ENCODE data around the gene CHCHD4.

The CHCHD4 gene

GRCh38 chr3:14150078-14150477 is 25.4 kb upstream of the CHCHD4 start:
- DNase-seq (ENCODE audit: low read depth in 2 of 3, low spot score in 2 of 3) = no peak

DNA sequence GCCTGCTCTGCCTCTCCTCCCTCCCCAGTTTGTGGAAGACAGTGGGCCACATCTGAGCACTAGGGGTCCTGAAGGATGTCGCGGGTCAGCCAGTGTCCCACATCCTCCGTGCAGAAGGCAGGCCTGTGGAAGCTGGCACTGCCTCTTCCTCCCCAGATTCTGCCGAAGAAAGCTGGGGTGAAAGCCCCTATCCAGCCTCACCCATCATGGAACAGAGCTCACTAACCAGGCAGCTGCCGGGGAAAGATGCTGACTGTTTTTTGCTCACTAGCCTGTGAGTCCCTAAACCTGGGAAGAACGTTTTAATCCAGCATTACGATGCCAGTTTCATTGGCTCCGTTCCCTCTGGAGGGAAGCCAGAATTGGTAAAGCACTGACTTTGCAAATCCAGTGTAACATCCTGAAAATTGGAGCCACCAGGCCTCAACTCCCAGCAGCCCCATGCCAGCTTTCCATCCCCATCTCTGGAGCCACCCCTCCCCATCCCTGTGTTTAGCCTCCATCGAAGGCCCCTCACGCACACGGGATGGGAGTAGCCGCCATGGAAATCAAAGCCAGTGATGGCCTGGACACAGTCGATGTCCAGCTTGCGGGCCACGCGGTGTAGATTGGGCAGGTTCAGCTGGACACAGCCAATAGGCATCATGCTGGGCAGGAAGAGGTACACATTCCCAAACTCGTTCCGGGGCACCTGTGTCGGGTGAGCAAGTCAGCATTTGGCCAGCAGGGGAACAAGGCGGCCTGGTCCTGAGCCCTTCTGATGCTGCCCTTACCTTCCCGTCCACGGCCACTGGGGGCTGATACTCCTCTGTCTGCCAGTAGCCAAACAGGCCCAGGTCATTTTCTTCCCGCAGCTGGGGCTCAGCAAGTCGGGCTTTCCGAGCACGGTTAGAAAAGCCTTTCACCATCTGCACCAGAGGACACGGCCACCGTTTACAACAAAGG is 23.6 kb upstream of the CHCHD4 start:
- DNase-seq (ENCODE audit: low read depth in 2 of 3, low spot score in 2 of 3) = no peak

DNA sequence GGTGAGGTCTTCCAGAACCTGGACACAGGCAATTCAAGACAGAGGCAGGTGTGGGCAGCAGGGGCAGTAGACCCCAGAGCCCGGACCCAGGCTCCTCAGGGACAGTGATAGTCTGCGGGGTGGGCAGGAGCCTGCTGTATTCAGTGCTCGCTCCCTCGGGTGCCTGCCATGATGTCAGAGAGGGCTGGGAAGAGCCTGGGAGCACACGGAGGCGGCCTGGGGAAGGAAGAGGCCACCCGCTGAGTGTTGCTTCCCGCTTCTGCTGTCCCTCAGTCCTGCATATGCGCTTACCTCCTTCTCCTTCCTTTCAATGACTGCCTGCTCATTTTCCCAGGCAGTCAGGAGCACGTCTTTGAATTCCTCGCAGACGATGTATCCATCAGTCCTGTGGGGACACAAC is 22.9 kb upstream of the CHCHD4 start:
- no peak for DNase-seq (ENCODE audit: low read depth in 2 of 3, low spot score in 2 of 3)

DNA sequence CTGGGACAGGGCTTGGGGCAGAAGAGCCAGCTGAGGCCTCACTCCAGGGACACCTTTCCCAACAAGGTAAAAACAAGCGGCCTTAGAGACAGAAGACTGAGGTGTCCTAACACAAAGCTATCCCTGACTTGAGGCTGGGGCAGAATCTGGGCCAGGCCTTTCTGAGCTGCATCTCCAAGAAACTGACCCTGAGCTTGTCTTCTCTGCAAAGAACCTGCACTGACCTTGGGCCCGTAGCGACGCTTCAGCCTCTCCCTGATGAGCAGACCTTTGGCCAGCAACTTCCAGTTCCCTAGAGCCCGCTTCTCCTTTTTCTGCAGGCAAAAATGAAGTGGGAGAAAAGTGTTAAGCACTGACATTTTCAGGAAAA is 22.4 kb upstream of the CHCHD4 start:
- no peak for DNase-seq (ENCODE audit: low read depth in 2 of 3, low spot score in 2 of 3)

DNA sequence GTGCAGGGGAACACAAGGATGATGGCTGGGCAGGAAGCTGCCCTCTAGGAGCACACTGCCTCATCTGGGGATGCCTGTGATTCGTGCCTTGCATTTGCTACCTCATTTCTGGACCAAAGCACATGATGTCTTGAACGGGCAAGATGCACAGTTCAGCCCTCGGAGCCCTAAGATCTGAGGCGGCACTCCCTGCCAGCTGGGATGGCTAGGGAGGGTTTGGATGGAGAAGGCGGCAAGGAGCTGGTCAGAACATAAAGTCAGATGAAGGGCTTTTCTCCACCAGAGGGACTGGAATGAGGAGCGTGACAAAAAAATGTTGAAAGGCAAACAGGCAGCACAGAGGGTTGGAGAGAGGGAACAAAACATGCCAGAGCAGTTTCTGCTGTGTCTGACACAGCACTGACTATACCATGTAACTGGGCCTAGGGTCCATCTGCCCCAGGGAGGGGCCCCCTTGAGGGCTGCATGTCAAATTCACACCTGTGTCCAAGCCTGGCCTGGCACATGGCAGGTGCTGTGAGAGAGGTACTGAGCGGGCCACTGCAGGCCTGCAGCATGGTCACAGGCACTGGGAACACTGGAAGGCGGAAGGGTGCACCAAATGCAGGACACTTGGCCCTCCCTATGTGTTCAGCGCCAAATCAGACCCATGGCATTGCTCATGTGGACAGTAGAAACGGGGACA is 21.9 kb upstream of the CHCHD4 start:
- no peak for DNase-seq (ENCODE audit: low read depth in 2 of 3, low spot score in 2 of 3)

DNA sequence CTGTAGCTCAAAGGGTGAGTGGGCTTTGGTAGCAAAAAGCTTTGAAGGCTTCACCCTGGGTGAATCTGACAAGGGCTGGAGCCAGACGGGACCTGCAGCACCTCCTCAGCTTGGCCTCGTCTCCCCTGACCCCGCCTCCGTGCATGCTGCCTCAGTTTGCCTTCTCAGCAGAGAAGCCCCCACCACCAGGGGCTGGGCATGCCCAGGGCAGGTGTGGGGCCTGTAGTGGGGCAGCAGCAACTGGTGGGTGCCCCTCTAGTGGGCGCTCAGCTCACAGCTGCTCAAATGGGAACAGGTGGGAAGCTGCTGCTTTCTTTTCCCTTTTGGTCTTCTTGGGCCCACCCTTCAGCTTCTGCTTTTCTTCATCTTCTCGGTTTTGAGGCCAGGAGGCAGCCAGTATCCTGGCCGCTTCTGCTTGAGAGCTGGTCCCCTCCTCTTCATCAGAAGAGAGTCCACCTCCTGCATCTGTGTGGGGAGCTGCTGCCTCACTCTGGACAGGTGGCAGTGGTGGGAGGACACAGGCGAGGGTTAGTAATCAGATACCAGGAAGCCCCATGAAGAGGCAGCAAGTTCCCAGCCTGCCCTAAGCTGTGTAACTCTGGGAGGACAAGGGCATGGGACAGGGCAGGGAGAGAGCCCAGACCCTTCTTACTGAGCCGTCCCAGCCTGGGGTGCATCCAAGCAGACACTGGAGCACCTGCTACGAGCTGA is 21.2 kb upstream of the CHCHD4 start:
- no peak for DNase-seq (ENCODE audit: low read depth in 2 of 3, low spot score in 2 of 3)

DNA sequence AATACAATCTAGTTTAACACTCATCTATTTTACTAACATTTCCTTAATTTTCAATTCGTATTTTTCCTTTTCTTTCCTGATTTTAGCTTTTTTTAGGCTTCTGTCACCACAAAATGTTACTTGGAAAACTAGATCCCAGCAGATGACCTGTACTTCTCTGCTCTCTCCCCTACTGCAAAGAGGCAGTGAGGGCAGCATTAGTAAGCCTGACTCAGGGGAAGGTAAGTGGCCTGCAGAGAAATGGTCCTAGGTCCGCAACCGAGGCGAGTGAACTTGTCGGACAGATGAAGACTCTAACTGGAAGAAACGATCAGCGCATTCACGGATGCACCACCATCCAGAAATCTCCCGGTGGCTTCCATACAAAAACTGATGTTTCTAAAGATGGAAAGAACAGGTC is 20.6 kb upstream of the CHCHD4 start:
- no peak for DNase-seq (ENCODE audit: low read depth in 2 of 3, low spot score in 2 of 3)

GRCh38 chr3:14144423-14145075 is 19.9 kb upstream of the CHCHD4 start:
- no peak for DNase-seq (ENCODE audit: low read depth in 2 of 3, low spot score in 2 of 3)

DNA sequence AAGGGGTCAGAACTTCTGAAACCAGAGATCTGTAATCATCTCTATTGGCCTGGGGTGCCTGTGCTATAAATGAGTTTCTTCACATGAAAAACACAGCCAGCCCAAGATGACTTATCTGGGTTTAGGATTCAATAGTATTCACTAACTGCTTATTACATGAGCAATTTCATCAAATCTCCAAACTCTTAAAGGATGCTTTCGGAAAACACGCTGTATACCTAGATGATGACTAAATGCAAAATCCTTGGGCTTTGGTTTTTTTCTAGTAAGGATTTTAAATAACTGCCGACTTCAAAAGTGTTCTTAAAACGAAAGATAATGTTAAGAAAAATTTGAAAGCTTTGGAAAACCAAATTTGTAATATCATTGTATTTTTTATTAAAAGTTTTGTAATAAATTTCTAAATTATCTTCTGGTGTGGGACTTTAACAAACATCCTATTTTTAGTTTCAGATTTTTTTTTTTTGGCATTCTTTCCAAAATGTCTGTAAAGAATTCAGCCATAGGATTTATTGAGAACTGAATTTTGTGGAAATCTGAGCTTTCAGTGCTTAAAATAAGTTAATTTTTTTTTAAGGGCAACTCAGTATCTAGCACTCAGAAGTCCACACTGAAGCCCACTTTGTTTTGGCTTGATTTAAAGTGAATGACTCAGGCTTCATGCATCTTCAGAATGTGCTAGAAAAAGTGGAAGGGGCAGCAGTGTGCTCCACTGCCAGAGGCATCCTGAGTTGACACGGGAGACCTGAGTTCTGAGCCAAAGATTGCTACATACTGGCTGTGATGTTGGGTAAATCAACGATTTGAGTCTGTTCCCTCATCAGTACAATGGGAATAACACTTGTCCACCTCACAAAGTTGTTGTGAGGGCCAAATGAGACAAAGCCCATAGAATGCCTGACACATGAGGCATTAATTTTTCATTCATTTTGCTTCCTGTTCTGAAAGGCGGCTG is 18.9 kb upstream of the CHCHD4 start:
- no peak for DNase-seq (ENCODE audit: low read depth in 2 of 3, low spot score in 2 of 3)

- no peak for DNase-seq (ENCODE audit: low read depth in 2 of 3, low spot score in 2 of 3)
Measured at GRCh38 chr3:14142567-14143270, 18.0 kb upstream of the CHCHD4 start.

DNA sequence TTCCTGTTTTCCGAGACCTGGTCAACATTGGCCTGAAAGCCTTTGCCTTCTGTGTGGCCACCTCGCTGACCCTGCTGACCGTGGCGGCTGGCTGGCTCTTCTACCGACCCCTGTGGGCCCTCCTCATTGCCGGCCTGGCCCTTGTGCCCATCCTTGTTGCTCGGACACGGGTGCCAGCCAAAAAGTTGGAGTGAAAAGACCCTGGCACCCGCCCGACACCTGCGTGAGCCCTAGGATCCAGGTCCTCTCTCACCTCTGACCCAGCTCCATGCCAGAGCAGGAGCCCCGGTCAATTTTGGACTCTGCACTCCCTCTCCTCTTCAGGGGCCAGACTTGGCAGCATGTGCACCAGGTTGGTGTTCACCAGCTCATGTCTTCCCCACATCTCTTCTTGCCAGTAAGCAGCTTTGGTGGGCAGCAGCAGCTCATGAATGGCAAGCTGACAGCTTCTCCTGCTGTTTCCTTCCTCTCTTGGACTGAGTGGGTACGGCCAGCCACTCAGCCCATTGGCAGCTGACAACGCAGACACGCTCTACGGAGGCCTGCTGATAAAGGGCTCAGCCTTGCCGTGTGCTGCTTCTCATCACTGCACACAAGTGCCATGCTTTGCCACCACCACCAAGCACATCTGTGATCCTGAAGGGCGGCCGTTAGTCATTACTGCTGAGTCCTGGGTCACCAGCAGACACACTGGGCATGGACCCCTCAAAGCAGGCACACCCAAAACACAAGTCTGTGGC is 17.1 kb upstream of the CHCHD4 start:
- DNase-seq (ENCODE audit: low read depth in 2 of 3, low spot score in 2 of 3) = no peak

DNA sequence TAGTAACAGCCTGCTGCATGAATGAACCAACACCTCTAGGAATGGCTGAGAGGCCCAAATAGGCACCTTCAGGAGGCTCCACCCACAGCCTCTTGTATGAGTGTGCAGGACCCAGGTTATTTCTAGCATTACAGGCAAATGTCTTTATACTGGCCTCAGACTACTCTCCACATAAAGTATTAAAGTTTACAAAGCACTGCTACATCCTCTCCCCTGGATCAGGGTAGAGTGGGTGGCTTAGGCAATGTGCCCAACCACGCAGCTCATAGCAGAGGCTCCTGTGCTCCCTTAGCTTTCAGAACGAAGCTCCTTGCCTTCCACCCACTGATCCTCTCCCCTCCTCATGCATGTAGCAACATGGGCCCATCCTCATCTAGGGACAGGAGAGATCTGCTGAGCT is 16.5 kb upstream of the CHCHD4 start:
- DNase-seq (ENCODE audit: low read depth in 2 of 3, low spot score in 2 of 3) = no peak

DNA sequence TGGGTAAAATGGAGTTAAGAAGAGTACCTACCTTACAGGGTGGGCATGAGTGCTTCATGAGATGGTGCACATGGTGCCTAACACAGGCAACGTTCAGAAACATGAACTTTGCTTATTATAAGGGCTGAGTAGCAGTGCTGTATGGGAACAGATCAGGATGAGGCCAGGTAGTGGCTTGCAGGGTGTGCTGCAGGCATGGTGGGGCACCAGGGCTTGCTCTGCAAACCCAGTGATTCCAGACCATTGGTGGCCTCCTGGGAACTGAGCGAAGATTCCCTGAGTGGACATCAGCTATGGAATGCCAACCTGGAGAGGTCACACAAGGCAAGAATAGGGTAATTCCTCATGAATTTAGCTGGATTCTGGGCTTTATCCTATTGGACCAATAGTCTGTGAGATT is 16.0 kb upstream of the CHCHD4 start:
- no peak for DNase-seq (ENCODE audit: low read depth in 2 of 3, low spot score in 2 of 3)

- no peak for DNase-seq (ENCODE audit: low read depth in 2 of 3, low spot score in 2 of 3)
Measured at GRCh38 chr3:14139771-14140170, 15.1 kb upstream of the CHCHD4 start.

- DNase-seq (ENCODE audit: low read depth in 2 of 3, low spot score in 2 of 3) = no peak
Measured at GRCh38 chr3:14138878-14139655, 14.4 kb upstream of the CHCHD4 start.

DNA sequence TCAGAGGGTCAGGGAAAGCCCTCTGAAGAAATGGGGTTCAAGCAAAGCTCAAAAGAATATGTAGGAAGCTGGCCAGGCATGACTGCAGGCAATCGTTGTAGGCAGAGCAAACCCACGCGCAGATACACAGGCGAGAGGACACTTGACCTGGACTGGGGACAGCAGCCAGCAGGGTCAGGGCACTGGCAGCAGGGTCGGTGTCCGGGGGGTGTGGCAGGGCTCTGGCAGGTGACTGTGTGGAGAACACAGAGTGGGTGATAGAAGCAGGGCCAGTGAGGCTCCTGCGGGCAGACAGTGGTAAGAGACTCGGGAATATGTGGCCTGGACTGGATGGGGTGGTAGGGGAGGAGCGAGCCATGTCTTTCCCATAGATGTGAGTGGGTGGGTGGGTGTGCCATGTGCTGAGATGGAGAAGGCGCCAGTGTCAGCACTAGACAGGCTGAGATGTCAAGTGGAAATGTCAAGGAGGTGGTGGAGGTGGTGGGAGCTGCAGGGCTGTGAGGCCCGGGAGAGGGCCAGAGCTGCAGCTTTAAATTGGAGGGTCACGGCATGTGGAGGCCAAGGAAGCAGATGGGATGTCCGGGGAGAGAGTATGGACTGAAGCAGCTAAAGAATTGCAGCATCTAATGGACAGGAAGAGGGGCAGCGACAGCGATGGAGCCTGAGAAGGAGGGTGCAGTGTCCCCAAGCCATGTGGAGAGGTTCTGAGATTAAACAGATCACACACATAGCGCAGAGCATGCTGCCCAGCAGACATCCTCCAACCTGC is 13.6 kb upstream of the CHCHD4 start:
- DNase-seq (ENCODE audit: low read depth in 2 of 3, low spot score in 2 of 3) = no peak

DNA sequence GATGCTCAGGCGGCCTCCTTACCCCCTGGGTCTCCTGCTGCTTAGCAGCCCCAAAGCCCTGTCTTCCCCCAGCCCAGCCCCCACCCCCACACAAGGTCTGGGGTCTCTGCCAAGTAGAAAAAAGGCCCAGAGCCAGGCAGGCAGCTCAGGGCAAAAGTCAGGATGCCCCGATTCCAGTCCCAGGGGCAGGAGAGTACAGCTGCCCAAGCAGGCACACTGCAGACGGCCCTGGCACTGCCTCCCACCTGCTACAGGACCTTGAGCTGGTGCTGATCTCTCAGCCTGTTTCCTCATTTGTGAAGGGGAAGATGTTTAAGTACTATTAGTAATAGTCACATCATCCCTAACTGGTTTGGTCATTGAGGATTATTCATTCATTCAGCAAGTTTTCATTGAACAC is 12.8 kb upstream of the CHCHD4 start:
- no peak for DNase-seq (ENCODE audit: low read depth in 2 of 3, low spot score in 2 of 3)

Measured in activated CD8-positive, alpha-beta memory T cell treated with anti-CD3 and anti-CD28 coated beads for 48 hours (primary cell).